Measurements from ENCODE around the gene CDRT15. TPM values are rescaled to one million over a fixed set of nuclear protein-coding genes. Genes with fewer than 3 reads are reported as not detected.

CDRT15 gene
- total and polyA plus RNA-seq, 5 donors from 2014 or later = 0.49 TPM; not detected in 4

GRCh38 chr17:14207791-14208190, 28.9 kb downstream of the CDRT15 start:
- Mint-ChIP-seq H3K4me1 (peaks cover 24 to 85% (median 49%) of the 10 kb centered on the region in 4 donors), H3K27me3 (no peaks in the 10 kb centered on the region), H3K9me3 (peaks cover 0 to 1% (median 0%) of the 10 kb centered on the region in 7 donors), H3K4me3 (no peak overlapping the region), H3K36me3 (peaks cover 41% of the 10 kb centered on the region), H3K27ac (peak overlapping the region in 2 of 3 donors; percentile 81 to 95)
- no peak for ATAC-seq (ENCODE audit: low read depth in 2 of 2)
- Histone ChIP-seq H3K4me3 (ENCODE audit: low read depth, low read length) (no peak overlapping the region), H3K36me3 (ENCODE audit: control insufficient read depth, insufficient read depth, low read length) (peaks cover 7% of the 10 kb centered on the region), H3K27ac (ENCODE audit: insufficient read depth, low read length, poor library complexity, severe bottlenecking) (no peak overlapping the region), H3K9me3 (ENCODE audit: control insufficient read depth in 2 of 2, low read length in 2 of 2) (no peaks in the 10 kb centered on the region), H3K27me3 (ENCODE audit: control insufficient read depth, insufficient read depth, low read length) (no peaks in the 10 kb centered on the region), H3K4me1 (ENCODE audit: control insufficient read depth, insufficient read depth, low read length, poor library complexity, severe bottlenecking) (peaks cover 42% of the 10 kb centered on the region)
- DNase-seq = no peak

- Mint-ChIP-seq H3K9me3 (peaks cover 0 to 1% (median 0%) of the 10 kb centered on the region in 7 donors), H3K27me3 (no peaks in the 10 kb centered on the region), H3K4me3 (no peak overlapping the region), H3K36me3 (peaks cover 41% of the 10 kb centered on the region), H3K27ac (peak overlapping the region in 2 of 3 donors; percentile 81 to 95), H3K4me1 (peaks cover 24 to 92% (median 55%) of the 10 kb centered on the region in 4 donors)
- ATAC-seq (ENCODE audit: low read depth in 2 of 2) (no peak), DNase-seq (no peak)
- H3K4me1 ChIP-seq (ENCODE audit: control insufficient read depth, insufficient read depth, low read length, poor library complexity, severe bottlenecking) = peaks cover 51% of the 10 kb centered on the region
- no peaks in the 10 kb centered on the region for H3K27me3 ChIP-seq (ENCODE audit: control insufficient read depth, insufficient read depth, low read length)
- no peak overlapping the region for H3K4me3 ChIP-seq (ENCODE audit: low read depth, low read length)
- peaks cover 7% of the 10 kb centered on the region for H3K36me3 ChIP-seq (ENCODE audit: control insufficient read depth, insufficient read depth, low read length)
- no peak overlapping the region for H3K27ac ChIP-seq (ENCODE audit: insufficient read depth, low read length, poor library complexity, severe bottlenecking)
- H3K9me3 ChIP-seq (ENCODE audit: control insufficient read depth in 2 of 2, low read length in 2 of 2) = no peaks in the 10 kb centered on the region
Measured at GRCh38 chr17:14206891-14207290, 29.8 kb downstream of the CDRT15 start.

- Histone ChIP-seq H3K36me3 (ENCODE audit: control insufficient read depth, insufficient read depth, low read length) (peaks cover 7% of the 10 kb centered on the region), H3K27ac (ENCODE audit: insufficient read depth, low read length, poor library complexity, severe bottlenecking) (peak overlapping the region; percentile 25), H3K4me1 (ENCODE audit: control insufficient read depth, insufficient read depth, low read length, poor library complexity, severe bottlenecking) (peaks cover 60% of the 10 kb centered on the region), H3K4me3 (ENCODE audit: low read depth, low read length) (no peak overlapping the region), H3K9me3 (ENCODE audit: control insufficient read depth in 2 of 2, low read length in 2 of 2) (no peaks in the 10 kb centered on the region), H3K27me3 (ENCODE audit: control insufficient read depth, insufficient read depth, low read length) (no peaks in the 10 kb centered on the region)
- Mint-ChIP-seq H3K9me3 (peaks cover 0 to 1% (median 0%) of the 10 kb centered on the region in 7 donors), H3K4me1 (peaks cover 25 to 91% (median 55%) of the 10 kb centered on the region in 4 donors), H3K27me3 (no peaks in the 10 kb centered on the region), H3K36me3 (peaks cover 34% of the 10 kb centered on the region), H3K4me3 (peak overlapping the region; percentile 52 to 93 (median 62)), H3K27ac (peak overlapping the region in 2 of 3 donors; percentile 93 to 95)
- ATAC-seq (ENCODE audit: low read depth in 2 of 2) (peak in 1 of 2 donors; percentile 64), DNase-seq (peak in 2 of 3 donors; percentile 69 to 75)
Measured at GRCh38 chr17:14205992-14206461, 30.6 kb downstream of the CDRT15 start.

- Histone ChIP-seq H3K27ac (ENCODE audit: insufficient read depth, low read length, poor library complexity, severe bottlenecking) (peak overlapping the region; percentile 91), H3K36me3 (ENCODE audit: control insufficient read depth, insufficient read depth, low read length) (peaks cover 7% of the 10 kb centered on the region)
Measured at GRCh38 chr17:14205380-14205779, 31.3 kb downstream of the CDRT15 start.

GRCh38 chr17:14204546-14204945, 32.1 kb downstream of the CDRT15 start:
- H3K27ac ChIP-seq (ENCODE audit: insufficient read depth, low read length, poor library complexity, severe bottlenecking) = peak overlapping the region; percentile 91
- peaks cover 0 to 1% (median 0%) of the 10 kb centered on the region in 7 donors for H3K9me3 Mint-ChIP-seq
- DNase-seq = peak in 1 of 3 donors; percentile 20

More at GRCh38 chr17:14205380-14205779, 31.3 kb downstream of the CDRT15 start:
- DNase-seq (no peak), ATAC-seq (ENCODE audit: low read depth in 2 of 2) (no peak)
- H3K27me3 ChIP-seq (ENCODE audit: control insufficient read depth, insufficient read depth, low read length) = no peaks in the 10 kb centered on the region
- Mint-ChIP-seq H3K9me3 (peaks cover 0 to 1% (median 0%) of the 10 kb centered on the region in 7 donors), H3K4me1 (peaks cover 32 to 95% (median 60%) of the 10 kb centered on the region in 4 donors), H3K27me3 (no peaks in the 10 kb centered on the region), H3K27ac (peak overlapping the region; percentile 82 to 95 (median 93)), H3K4me3 (peak overlapping the region; percentile 52 to 93 (median 70)), H3K36me3 (peaks cover 28% of the 10 kb centered on the region)
- H3K4me1 ChIP-seq (ENCODE audit: control insufficient read depth, insufficient read depth, low read length, poor library complexity, severe bottlenecking) = peaks cover 66% of the 10 kb centered on the region
- no peak overlapping the region for H3K4me3 ChIP-seq (ENCODE audit: low read depth, low read length)
- H3K9me3 ChIP-seq (ENCODE audit: control insufficient read depth in 2 of 2, low read length in 2 of 2) = no peaks in the 10 kb centered on the region

GRCh38 chr17:14204084-14204483, 32.6 kb downstream of the CDRT15 start:
- H3K27me3 ChIP-seq (ENCODE audit: control insufficient read depth, insufficient read depth, low read length) = no peaks in the 10 kb centered on the region
- Mint-ChIP-seq H3K4me3 (peak overlapping the region; percentile 68 to 90 (median 74)), H3K27me3 (no peaks in the 10 kb centered on the region), H3K36me3 (peaks cover 20% of the 10 kb centered on the region), H3K9me3 (peaks cover 0 to 1% (median 0%) of the 10 kb centered on the region in 7 donors), H3K4me1 (peaks cover 34 to 95% (median 72%) of the 10 kb centered on the region in 4 donors), H3K27ac (peak overlapping the region; percentile 92 to 93 (median 93))
- H3K27ac ChIP-seq (ENCODE audit: insufficient read depth, low read length, poor library complexity, severe bottlenecking) = peak overlapping the region; percentile 91
- ATAC-seq (ENCODE audit: low read depth in 2 of 2) (no peak), DNase-seq (no peak)
- H3K9me3 ChIP-seq (ENCODE audit: control insufficient read depth in 2 of 2, low read length in 2 of 2) = no peaks in the 10 kb centered on the region
- peaks cover 7% of the 10 kb centered on the region for H3K36me3 ChIP-seq (ENCODE audit: control insufficient read depth, insufficient read depth, low read length)
- H3K4me1 ChIP-seq (ENCODE audit: control insufficient read depth, insufficient read depth, low read length, poor library complexity, severe bottlenecking) = peaks cover 79% of the 10 kb centered on the region
- peak overlapping the region; percentile 82 for H3K4me3 ChIP-seq (ENCODE audit: low read depth, low read length)

More at GRCh38 chr17:14204546-14204945, 32.1 kb downstream of the CDRT15 start:
- Histone ChIP-seq H3K27me3 (ENCODE audit: control insufficient read depth, insufficient read depth, low read length) (no peaks in the 10 kb centered on the region), H3K4me3 (ENCODE audit: low read depth, low read length) (peak overlapping the region; percentile 82), H3K36me3 (ENCODE audit: control insufficient read depth, insufficient read depth, low read length) (peaks cover 7% of the 10 kb centered on the region), H3K4me1 (ENCODE audit: control insufficient read depth, insufficient read depth, low read length, poor library complexity, severe bottlenecking) (peaks cover 74% of the 10 kb centered on the region), H3K9me3 (ENCODE audit: control insufficient read depth in 2 of 2, low read length in 2 of 2) (no peaks in the 10 kb centered on the region)
- ATAC-seq (ENCODE audit: low read depth in 2 of 2) = no peak
- H3K36me3 Mint-ChIP-seq = peaks cover 24% of the 10 kb centered on the region
- peak overlapping the region; percentile 92 to 93 (median 93) for H3K27ac Mint-ChIP-seq
- H3K27me3 Mint-ChIP-seq = no peaks in the 10 kb centered on the region
- peak overlapping the region; percentile 68 to 90 (median 74) for H3K4me3 Mint-ChIP-seq
- H3K4me1 Mint-ChIP-seq = peaks cover 35 to 95% (median 67%) of the 10 kb centered on the region in 4 donors

GRCh38 chr17:14203388-14203787, 33.3 kb downstream of the CDRT15 start:
- no peaks in the 10 kb centered on the region for H3K27me3 ChIP-seq (ENCODE audit: control insufficient read depth, insufficient read depth, low read length)
- H3K27ac ChIP-seq (ENCODE audit: insufficient read depth, low read length, poor library complexity, severe bottlenecking) = peak overlapping the region; percentile 91
- Mint-ChIP-seq H3K27me3 (no peaks in the 10 kb centered on the region), H3K4me3 (peak overlapping the region; percentile 16 to 76 (median 62)), H3K36me3 (peaks cover 15% of the 10 kb centered on the region), H3K9me3 (peaks cover 0 to 1% (median 0%) of the 10 kb centered on the region in 7 donors), H3K27ac (peak overlapping the region; percentile 92 to 93 (median 93)), H3K4me1 (peaks cover 28 to 95% (median 77%) of the 10 kb centered on the region in 4 donors)
- peaks cover 7% of the 10 kb centered on the region for H3K36me3 ChIP-seq (ENCODE audit: control insufficient read depth, insufficient read depth, low read length)
- H3K4me1 ChIP-seq (ENCODE audit: control insufficient read depth, insufficient read depth, low read length, poor library complexity, severe bottlenecking) = peaks cover 86% of the 10 kb centered on the region
- DNase-seq (peak in 2 of 3 donors; percentile 71 to 84), ATAC-seq (ENCODE audit: low read depth in 2 of 2) (peak; percentile 48 to 54)
- H3K9me3 ChIP-seq (ENCODE audit: control insufficient read depth in 2 of 2, low read length in 2 of 2) = no peaks in the 10 kb centered on the region
- H3K4me3 ChIP-seq (ENCODE audit: low read depth, low read length) = peak overlapping the region; percentile 82
